Subcutaneous adipose tissue (tissue), 4 donors: ENCODE data around the gene SIDT1. TPM values are rescaled to one million over a fixed set of nuclear protein-coding genes. Genes with fewer than 3 reads are reported as not detected.

ENCODE experiments used
- total RNA-seq, 4 donors: library from RNA; depleted of rRNA; stranded (reverse); fragments of >200 nt; gene quantifications; one replicate each; pipeline ENCODE4 v1.1.0, GENCODE V29; 2016
- TF ChIP-seq, protein P1 (sequence below): fragments of 450-650 bp; IDR thresholded peaks from one replicate; pipeline ENCODE4 v1.5.1; 2016; ENCODE audit warnings: low read depth, mild to moderate bottlenecking, control low read depth, antibody characterized with exemption, moderate library complexity

Gene SIDT1
- total RNA-seq, 4 donors from 2014 or later, result 2.3 to 5.3 (median 3.9) TPM

DNA sequence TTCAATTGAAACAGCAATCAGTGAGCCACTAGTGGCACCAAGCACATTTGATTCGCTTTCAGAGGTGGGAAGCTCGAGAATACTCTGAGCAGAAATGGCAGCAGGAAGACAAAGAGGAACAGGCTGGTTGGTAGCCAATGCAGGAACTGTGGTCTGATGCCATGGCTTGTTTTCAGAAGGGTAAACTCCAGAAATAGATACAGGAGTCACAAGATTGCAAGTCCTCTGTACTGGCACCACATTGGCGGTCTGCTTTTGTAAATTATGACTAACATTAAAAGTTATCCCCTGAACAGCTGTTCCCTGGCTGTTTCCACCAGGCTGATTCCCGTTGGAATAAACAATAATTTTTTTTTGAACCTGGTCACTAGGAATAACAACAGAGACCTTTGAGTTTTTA, 128.5 kb downstream of the SIDT1 start:
- TF ChIP-seq, protein P1, sequence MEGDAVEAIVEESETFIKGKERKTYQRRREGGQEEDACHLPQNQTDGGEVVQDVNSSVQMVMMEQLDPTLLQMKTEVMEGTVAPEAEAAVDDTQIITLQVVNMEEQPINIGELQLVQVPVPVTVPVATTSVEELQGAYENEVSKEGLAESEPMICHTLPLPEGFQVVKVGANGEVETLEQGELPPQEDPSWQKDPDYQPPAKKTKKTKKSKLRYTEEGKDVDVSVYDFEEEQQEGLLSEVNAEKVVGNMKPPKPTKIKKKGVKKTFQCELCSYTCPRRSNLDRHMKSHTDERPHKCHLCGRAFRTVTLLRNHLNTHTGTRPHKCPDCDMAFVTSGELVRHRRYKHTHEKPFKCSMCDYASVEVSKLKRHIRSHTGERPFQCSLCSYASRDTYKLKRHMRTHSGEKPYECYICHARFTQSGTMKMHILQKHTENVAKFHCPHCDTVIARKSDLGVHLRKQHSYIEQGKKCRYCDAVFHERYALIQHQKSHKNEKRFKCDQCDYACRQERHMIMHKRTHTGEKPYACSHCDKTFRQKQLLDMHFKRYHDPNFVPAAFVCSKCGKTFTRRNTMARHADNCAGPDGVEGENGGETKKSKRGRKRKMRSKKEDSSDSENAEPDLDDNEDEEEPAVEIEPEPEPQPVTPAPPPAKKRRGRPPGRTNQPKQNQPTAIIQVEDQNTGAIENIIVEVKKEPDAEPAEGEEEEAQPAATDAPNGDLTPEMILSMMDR, result no peak

DNA sequence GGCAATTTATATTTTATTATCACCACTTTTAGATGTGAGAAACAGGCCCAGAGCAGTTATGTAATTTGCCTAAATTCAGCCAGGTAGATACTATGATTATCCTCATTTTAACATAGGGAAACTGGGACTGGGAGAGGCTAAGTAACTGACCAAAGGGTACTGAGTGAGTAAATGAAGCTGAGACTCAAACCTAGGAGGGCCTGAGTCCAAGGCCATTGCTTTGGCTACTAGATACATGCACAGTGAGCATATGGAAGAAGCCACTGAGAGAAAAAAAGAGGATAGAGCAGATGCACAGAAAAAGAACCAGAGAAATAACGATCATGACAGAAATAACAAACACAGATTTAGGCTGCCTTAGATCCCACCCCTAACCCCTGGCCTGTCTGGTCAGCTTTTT, 130.5 kb downstream of the SIDT1 start:
- TF ChIP-seq, protein P1, result no peak

DNA sequence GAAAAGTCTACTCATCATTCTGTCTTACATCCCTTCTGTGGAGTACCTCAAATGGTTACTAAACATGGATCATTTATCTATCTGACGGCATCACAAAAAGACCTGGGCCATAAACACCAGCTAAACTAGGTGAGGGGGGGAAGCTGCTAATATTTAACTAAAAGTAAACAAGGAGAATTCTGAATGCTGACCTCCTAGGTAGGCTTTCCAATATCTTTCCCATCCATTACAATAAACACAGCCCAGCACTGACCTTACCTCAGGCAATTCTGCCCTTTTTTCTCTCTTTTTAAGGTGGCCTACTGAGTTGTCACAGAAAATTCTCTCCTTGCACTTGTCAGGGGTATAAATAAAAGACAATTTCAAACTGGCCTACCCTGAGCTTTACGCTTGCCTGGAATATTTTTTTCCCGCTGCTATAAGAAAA, 131.0 kb downstream of the SIDT1 start:
- TF ChIP-seq, protein P1, result no peak

DNA sequence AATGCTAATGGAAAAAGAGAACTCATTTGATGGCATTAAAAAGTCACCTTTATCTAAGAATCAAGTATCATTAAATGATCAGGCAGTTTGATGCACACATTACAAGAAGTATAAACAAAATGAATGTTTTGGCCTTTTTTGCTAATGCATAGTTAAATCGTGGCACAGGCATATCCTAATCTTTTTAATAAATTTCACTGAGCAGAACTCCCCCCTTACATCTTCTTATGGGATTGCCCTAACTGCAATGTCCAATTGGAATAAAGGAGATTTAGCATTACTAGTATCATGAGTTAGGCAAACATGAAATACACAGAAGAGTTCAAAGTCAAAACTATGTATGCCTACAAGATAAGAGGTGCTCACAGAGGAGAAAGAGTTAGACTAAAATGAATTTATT, 131.4 kb downstream of the SIDT1 start:
- TF ChIP-seq, protein P1, result no peak

DNA sequence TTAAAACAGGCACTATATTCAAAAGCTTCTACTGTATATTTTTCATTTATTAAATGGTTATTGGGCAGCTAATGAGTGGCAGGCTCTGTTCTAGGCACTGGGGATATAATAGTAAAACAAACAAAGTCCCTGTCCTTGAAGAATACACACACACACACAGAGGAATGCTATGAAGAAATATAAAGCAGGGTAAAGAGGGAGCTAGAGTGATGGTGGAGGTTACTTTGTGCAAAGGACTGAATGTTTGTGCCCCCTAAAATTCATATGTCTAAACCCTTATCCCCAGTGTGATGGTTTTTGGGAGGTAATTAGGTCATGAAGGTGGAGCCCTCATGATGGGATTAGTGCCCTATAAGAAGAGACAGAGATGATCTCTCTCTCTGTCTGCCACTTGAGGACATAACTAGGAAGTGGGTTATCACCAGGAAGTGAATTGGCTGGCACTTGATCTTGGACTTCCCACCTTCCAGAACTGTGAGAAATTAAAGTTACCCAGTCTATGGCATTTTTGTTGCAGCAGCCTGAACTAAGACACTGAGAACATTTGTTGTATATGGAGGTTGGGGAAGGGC, 132.3 kb downstream of the SIDT1 start:
- TF ChIP-seq, protein P1, result no peak

DNA sequence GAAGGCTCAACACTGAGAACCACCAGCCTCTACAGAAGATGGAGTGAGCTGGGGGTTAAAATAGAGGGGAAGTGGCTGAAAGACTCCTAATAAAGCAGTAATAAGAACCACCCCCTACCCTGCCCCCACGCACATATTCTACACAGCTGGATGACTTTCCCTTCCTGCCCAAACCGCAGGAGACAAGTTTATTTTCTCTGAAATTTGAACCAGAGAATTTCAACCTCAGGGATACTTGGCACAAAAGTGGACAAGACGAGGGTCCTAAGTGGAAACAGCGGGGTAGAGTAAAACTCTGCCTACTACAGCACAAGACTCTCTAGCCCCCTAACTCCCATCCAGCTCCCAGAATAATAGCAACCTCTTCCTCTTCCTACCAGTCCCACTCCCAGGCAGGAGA, 135.7 kb downstream of the SIDT1 start:
- TF ChIP-seq, protein P1, result no peak

DNA sequence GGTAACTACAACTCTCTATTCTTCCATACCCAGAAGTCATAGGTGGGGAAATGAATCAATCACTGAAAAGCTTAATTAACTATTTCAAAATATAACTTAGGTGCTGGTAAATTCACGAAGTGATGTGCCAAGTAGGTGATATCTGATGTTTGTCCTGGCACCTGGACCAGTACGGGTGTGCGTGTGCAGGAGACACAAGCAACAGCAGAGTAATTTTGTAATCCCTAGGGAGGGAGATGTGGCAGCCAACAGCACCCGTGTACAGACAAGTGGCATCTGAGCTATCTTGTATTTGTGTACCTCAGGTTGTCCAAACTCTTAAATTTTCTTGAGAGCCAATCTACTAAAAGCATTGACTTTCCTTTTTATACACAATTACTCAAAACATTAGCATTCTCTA, 141.2 kb downstream of the SIDT1 start:
- TF ChIP-seq, protein P1, result no peak
